HG03039 (cell line): Measurements from ENCODE around the gene IRX4.

Source experiments
- ATAC-seq: cut with Tn5 transposase; IDR thresholded peaks from one replicate; pipeline ENCODE4 v1.9.1; 2021; ENCODE audit warnings: mild to moderate bottlenecking, moderate library complexity; ENCODE audit not compliant: unreplicated experiment

Gene IRX4

DNA sequence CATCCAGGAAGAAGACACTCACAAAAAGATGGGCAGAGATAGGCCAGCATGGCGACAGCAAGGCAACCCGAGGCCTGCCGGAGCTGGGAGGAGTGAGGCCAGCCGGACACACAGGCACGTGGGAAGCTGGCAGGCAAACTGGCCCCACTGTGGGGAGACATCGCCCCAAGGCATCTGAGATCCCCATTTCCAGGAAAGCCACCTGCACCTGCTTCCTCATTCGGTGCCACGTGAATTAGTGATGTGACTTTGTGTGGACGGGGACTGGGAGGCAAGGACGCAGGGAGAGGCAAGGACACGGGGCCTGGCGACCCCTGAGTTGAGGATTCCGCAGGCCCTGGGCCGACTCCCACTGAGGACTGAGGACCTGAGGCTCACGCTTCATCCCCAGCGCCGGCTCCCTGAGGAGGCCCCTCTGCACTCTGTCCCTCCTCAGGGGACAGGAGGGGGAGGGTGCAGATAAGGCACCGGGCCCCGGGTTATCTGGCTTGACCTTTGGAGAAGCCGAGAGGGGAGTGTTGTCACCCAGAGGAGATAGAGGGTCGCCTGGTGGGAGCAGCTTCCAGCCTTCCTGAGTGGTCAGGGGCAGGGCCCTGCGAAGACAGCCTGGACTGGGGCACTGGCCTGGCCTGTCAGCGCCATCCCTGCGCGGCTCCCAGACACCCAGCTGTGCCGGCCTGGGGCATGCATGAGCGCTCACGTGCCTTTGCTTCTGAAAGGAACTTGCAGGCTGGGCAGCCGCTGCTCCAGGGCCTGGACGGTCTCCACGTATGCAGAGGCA lies 41.8 kb downstream of the IRX4 start:
- ATAC-seq, result no peak

DNA sequence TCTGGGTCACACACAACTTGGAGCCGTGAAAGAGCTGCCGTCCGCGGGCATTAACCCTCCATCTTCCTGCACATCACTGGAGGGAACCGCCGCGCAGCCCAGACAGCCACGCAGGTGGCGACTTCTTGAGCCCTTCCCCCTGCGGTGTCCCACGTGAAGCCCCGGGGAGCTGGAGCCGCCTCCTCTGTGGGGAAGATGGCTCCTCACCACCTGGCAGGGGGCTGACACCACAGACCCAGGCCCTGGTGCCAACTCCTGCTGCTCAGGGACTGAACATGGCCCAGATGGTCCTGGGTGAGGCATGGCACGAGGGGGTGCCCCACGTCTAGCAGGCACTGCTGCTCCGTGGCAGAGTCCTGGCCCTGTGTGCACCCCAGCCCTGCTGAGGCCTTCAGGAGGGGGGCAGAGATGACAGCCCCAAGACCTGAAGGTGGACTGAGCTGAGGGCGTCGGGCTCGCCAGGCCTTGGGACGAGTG lies 42.6 kb downstream of the IRX4 start:
- ATAC-seq, result no peak

DNA sequence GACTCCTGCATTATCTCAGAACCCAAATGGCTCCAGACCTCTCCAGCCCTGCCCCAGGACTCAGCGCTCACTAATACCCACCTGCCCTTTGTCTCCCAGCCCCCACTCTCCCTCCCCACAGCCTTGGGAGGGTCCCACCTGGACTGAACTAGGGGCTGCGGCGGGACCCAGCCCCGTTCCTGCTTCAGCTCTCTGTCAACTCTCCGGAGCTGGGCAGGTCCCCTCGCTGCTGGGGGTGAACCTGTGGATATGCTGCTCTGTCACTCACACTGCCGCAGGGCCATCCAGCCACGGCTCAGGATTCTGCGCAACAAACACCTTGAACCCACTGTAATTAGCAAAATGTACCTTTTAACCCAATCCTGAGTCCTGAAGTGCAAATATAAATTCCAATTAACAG lies 44.7 kb downstream of the IRX4 start:
- ATAC-seq, result no peak

DNA sequence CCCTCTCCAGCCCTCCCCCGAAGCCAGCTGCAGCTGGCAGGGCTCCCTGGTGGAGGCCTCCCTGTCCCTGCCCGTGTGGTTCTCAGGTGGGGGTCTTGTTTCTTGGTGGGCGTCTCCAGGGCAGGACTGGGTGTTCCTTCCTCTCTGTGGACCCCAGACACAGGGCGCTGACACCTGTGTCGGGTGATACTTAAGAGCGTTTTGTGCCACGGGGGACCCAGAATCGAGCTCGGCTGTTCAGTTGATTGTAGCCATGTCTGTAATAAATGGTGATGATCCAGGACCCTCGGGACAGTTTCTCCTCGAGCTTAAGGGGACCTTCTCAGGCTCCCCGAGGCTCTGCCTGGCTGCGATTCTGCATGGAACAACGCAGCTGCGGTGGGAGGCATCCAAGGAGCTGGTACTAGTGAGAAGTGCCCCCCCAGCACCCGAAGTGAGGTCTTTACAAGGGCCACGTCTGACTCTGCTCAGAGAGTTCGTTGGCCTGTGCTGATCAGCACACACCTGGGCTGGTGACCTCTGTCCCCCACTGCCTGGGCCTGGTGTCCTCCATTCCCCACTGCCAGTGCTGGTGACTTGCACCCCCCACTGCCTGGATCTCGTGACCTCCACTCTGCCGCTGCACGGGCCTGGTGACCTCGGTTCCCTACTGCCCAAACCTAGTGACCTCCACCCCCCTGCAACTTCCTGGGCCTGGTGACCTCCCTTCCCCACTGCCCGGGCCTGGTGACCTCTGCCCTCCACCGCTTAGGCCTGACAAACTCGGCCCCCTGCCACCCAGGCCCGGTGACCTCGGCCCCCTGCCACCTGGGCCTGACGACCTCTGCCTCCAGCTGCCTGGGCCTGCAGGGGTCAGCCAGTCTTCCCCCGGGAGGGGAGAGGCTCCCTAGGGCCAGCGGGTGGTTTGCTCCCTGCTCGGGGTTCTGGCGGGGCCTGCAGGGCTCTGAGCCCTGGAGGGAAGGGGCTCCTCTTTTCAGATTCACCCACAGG lies 45.5 kb downstream of the IRX4 start:
- no peak for ATAC-seq

- ATAC-seq, result no peak
Observed at GRCh38 chr5:1836176-1836890, 46.4 kb downstream of the IRX4 start.

DNA sequence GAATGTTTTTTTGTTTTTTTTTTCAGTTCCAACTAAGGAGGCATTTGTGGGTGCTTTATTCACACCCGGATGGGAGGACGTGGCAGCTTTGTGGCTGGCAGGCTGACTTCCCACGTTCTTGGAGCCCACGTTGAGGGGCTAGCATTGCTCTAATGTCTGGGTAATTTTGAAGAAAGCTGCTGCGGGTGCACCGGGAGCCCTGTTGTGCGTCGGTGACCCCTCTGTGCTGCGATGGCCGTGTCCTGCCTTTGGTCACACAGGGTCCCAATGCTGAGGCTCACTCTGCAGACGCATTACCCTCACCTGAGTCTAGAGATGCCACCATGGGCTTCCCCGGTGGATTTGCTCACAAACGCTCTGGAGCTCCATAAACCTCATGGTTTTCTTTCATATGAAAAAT lies 47.3 kb downstream of the IRX4 start:
- no peak for ATAC-seq

GRCh38 chr5:1834721-1835429 lies 47.9 kb downstream of the IRX4 start:
- no peak for ATAC-seq

DNA sequence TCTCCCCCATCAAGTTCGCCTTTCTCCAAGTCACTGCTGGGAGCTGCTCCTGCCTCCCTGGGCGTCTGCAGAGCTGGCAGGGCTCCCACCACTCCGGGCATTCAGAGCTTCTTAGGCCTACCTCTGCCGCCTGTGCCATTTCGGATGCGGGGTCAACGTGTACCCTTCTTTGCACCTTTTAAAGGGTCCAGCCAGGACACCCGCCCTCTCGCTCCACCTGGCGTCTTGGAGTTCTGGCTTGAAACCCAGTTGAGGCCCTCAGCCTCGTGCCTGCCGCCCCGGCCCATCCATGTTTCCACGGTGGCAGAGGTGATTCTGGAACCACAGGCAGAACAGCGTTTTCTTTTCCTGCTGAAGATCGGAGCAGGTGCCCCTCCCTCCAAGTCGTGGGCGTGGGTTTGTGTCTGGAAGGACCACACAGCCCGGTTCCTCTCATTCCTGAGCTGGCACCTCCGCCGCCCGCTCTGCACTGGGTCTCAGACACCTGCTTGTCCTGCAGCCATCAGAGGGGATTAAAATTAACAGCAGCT lies 48.6 kb downstream of the IRX4 start:
- ATAC-seq, result no peak

DNA sequence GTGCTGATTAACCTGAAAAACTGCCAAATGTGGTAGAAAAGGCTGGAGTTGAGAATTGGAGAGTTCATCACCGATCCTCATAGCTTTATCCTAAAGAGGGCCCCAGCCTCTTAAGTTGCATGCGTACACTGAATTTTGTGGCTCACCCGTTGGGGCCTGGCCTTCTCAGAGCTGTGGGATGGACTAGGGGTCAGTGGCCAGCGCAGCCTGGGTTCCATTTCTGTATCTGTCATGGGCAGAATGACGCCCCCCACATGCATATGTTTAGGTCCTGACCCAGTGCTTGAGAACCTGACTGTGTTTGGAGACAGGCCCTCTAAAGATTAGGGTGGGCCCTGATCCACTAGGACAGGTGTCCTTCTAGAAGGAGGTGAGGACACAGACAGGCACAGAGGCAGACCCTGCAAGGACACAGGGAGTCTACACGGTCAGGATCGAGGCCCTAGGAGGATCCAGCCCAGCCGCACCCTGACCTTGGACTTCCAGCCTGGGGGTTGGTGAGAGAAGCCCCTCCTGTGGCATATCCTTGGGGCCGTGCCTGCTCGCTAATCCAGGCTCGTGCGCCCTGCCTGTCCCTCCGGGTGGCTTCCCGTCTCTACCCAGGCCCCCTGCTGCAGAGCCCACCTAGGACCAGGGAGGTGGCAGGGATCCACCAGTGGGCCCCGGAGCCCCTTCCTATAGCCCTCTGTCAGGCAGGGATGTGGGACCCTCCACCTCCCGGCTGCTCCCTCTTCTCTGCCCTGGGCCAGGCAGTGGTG lies 49.3 kb downstream of the IRX4 start:
- ATAC-seq, result no peak

DNA sequence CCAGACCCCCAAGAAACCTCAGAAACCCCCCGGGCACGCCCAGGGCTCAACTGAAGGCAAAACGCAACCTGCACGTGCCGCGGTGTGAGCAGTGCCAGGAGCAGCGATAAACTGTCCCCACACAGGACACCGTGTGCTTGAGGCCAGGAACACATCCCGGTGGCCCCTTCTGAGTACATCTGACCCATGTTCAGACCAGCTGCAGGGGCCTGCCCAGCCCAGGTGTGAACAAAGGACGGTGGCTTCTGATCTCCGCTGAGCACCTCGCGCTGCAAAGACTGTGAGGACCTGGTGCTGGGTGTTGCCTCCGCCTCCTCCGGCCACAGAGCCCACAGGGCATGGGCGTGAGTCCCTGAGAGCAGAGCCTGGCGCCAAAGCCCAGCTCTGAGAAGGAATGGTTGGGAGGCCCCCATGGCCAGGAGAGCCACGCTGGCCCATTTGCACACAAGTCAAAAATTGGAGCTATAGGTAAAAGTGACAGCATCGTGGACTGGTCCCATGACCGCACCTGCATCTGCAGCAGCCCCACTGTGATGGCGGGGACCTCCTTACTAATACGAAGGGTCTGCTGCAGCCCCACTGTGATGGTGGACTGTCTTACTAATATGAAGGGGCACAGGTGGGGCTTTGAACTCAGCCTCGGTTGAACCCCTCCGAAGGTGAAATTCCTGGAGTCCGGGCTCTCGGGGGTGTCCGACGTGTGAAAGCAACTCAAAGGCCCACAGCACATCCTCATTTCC lies 50.0 kb downstream of the IRX4 start:
- ATAC-seq, result no peak

- ATAC-seq, result no peak
Observed at GRCh38 chr5:1831677-1832313, 50.9 kb downstream of the IRX4 start.

DNA sequence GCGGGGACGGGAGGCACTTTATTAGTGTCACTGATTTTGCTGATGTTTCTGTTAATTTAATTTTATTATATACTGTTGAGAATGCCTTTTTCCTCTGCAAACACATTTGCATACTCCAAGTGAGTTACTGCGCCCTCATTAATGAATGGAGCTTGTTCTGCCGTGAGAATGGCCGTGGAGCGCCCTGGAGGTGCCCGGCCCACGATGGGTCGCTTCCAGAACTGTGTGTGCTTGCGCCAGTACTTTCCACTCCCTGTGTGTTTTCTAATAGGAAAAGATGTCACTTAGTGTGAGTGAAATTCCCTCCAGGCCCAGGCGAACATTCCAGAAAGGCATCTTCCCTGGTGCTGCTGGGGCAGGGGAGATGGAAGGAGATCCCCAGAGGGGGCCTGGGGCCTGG lies 51.5 kb downstream of the IRX4 start:
- no peak for ATAC-seq

- no peak for ATAC-seq
Observed at GRCh38 chr5:1830571-1831228, 52.0 kb downstream of the IRX4 start.

- no peak for ATAC-seq
Observed at GRCh38 chr5:1827886-1828397, 54.8 kb downstream of the IRX4 start.
